GM21723 (cell line): Measurements from ENCODE around the gene VSIR.

Experiments
- ATAC-seq: cut with Tn5 transposase; IDR thresholded peaks from one replicate; pipeline ENCODE4 v1.9.1; 2021; ENCODE audit warnings: mild to moderate bottlenecking, moderate library complexity; ENCODE audit not compliant: unreplicated experiment

VSIR gene

GRCh38 chr10:71735709-71736569 is 37.4 kb downstream of the VSIR start:
- no peak for ATAC-seq

- no peak for ATAC-seq
Observed at GRCh38 chr10:71734797-71735196, 38.5 kb downstream of the VSIR start.

GRCh38 chr10:71731791-71732190 is 41.5 kb downstream of the VSIR start:
- ATAC-seq, result no peak

GRCh38 chr10:71729161-71729636 is 44.1 kb downstream of the VSIR start:
- no peak for ATAC-seq

GRCh38 chr10:71727738-71728737 is 45.3 kb downstream of the VSIR start:
- ATAC-seq, result peak; percentile 70

- peak; percentile 60 for ATAC-seq
Observed at GRCh38 chr10:71727105-71727737, 46.1 kb downstream of the VSIR start.

- ATAC-seq, result no peak
Observed at GRCh38 chr10:71726580-71727104, 46.7 kb downstream of the VSIR start.

GRCh38 chr10:71725998-71726579 is 47.2 kb downstream of the VSIR start:
- no peak for ATAC-seq

- ATAC-seq, result no peak
Observed at GRCh38 chr10:71725249-71725648, 48.1 kb downstream of the VSIR start.

- no peak for ATAC-seq
Observed at GRCh38 chr10:71724539-71724938, 48.8 kb downstream of the VSIR start.

GRCh38 chr10:71723311-71723710 is 50.0 kb downstream of the VSIR start:
- ATAC-seq, result no peak

- ATAC-seq, result no peak
Observed at GRCh38 chr10:71722849-71723248, 50.5 kb downstream of the VSIR start.

GRCh38 chr10:71721313-71721712 is 52.0 kb downstream of the VSIR start:
- no peak for ATAC-seq

GRCh38 chr10:71720288-71720687 is 53.0 kb downstream of the VSIR start:
- ATAC-seq, result no peak

GRCh38 chr10:71719464-71720201 is 53.7 kb downstream of the VSIR start, which contains the start of gene C10orf105:
Gene C10orf105 (minus strand): TSS chr10:71719778. CDS start chr10:71716337, 3,441 bp downstream.
- ATAC-seq, result no peak

GRCh38 chr10:71719042-71719441 is 54.3 kb downstream of the VSIR start:
- ATAC-seq, result no peak

- ATAC-seq, result no peak
Observed at GRCh38 chr10:71718165-71718698, 55.1 kb downstream of the VSIR start.

- no peak for ATAC-seq
Observed at GRCh38 chr10:71717551-71717951, 55.8 kb downstream of the VSIR start.

GRCh38 chr10:71717056-71717455 is 56.3 kb downstream of the VSIR start:
- no peak for ATAC-seq
